OCI-M2 (cell line): ENCODE measurements around the gene CDK11B.
"Not testable (repeated sequence)": the region's sequence is repeated elsewhere in the genome, so short reads cannot be mapped to it uniquely, and the experiment has no call there.

Source experiments
- DNase-seq: peaks from one replicate; lab custom pipeline; 2025; ENCODE audit not compliant: unreplicated experiment; lab: John Stamatoyannopoulos, UW

Gene CDK11B

DNA sequence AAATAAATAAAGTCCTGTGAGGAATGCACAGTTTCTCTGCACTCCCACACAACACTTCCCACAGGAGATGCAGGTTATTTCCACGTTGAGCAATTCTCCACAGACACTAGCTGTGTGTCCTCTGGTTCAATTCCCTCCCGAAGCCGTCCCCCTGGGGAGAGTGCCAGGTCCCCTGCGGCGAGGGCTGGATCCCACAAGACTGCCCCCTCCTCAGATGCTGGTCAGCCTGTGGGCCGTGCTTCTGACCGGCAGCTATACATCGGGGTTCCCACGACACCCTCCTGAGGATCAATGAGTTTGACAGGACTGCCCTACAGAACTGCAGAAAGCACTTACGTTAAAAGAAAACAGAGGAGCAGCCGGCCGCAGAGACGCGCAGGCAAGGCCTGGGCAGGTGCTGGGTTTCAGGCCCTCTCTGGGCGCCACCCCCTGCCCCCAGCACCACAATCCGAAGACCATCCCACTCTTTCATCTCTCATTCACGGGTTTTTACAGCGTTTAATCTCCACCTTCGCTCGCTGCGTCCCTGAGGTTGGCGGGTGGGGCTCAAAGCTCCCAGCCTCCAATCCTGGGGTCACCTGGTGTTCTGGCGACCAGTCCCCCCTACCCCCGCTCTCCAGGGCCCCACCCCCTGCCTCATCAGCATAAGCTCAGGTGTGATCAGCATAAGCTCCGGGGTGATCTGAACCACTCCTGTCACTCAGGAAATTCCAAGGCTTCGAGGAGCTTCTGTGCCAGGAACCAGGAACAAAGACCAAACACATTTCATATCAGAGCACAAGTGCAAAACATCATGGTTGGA is 24.5 kb upstream of the CDK11B start:
- DNase-seq: no peak

DNA sequence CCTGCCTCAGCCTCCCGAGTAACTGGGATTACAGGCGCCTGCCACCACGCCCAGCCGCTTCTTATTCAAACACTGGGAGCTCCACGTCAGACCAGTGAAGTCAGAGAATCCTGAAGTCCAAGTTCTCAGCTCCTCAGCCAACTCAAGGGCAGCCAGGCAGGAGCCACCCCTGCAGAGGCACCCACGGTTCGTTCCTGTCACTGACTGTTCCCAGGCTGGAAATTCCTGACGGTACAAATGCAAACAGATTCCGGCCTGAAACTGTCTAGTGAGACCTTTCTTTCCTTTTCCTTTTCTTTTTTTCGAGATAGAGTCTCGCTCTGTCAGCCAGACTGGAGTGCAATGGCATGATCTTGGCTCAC is 22.1 kb upstream of the CDK11B start:
- no peak for DNase-seq

DNA sequence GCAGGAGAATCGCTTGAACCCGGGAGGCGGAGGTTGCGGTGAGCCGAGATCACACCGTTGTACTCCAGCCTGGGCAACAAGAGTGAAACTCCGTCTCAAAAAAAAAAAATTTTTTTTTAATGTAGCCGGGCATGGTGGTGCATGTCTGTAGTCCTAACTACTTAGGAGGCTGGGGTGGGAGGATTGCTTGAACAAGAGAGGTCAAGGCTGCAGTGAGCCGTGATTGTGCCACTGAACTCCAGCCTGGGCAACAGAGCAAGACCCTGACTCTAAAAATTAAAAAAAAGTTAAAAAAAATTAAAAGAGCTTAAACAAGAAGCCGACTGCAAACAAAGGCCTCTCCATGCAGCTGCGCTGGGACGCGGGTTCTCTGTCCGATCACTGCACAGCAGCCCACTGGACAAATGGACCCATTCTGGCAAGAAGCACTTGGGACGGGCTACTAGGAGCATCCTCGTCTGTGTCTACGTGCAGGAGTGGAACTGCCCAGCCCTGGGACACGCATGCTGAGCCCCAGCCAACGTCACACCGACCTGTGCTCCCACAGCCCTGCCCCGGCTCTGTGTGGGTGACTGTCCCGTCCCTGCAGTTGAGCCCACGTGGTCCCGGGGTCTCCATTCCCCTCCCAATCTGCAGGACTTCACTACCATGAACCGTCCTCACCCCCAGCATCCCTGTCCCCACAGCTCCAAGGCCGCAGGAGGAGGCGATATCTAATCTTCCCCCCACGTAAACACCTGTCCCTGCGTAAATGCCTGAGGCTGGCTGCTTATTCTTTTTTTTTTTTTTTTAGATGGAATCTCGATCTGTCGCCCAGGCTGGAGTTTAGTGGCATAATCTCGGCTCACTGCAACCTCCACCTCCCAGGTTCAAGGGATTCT is 21.5 kb upstream of the CDK11B start:
- no peak for DNase-seq

DNA sequence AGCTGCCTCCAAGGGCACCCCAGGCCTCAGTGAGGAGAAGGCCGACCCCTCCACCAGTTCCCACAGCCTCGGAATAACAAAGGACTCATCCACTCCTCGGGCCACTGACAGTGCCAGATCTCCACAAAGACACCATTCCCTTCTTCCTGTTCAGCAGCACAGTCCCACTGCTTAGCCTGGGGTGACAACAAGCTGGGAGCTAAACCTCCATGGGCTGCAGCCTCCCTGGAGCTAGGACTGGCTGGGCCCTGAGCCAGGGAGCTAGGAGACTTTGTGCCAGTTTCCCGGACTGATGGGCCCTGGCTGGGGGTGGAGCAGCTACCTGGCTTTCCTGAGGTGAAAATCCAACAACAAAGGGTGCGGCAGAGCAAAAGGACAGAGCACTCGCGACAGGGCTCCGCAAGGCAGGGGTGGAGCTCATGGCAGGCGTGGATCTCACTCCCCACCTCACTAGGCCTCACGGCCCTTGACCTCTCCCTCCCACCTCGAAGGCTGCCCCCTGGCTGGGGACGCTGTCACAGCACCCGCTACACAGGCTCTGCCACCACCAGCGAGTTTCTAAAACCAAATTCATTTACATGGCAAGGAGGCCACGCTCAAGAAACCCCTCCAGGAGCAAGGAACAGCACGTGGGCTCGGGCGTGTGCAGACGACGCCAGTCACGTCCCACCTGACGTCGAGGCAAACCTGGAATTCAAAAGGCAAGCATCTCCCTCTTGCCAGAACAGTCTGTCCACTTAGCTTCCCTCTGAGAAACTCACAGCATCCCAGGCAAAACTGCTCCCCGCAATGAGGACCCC is 20.0 kb upstream of the CDK11B start:
- DNase-seq: no peak

DNA sequence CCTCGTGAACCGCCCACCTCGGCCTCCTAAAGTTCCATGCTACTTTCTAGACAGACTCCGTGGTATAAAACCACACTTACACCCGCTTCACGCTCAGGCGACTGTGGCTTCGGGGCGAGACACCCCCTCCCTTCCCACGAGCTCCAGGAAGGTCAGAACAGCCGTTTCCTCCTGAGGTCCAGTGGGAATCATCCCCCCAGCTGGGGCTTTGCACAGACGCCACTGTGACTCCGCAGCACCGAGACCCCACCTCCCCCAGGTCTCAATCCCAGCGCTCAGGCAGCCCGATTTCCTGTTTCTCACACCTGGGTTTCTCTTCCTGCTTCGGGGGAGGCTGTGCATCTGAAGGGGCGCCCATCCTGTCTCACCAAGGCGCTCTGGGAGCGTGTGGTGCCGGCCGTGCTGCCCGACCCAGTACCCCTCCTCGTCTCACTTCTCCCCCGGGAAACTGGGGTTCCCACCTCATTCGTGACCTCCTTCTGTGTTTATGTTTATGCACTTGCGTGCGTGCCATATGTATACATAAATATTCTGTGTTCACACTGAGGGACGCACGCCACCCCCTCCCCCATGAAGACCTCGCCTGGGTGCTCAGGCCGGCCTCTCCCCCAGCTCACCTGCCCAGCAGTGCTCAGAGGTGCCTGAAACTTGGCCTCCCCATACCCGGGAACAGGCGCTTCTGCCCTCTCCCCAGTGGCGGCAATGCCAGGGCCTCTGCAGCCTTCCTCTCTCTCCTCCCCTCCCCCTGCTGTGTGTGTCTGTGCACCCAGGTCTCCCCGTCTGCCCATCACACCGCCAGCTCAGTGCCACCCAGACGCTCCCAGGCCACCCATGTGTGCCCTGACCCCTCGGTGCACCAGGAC is 19.1 kb upstream of the CDK11B start:
- no peak for DNase-seq

DNA sequence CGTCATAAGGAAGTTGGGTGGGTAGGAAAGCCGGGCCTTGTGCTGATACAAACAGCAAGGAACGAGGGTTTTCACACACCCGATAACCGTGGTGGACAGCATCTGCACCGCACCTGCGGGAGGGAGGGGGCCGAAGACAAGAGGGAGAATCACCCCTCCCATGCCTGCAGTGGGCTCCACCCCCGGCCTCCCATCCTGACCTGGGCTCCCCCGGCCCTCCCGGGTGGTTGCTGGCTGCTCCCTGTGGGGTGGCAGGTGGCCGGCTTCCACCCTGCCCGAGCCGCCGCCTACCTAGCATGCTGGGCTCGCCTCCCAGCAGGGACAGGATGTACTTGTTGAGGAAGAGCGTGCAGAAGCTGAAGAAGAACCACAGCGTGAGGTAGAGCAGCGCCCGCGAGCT is 17.3 kb upstream of the CDK11B start:
- DNase-seq: not testable (repeated sequence)

DNA sequence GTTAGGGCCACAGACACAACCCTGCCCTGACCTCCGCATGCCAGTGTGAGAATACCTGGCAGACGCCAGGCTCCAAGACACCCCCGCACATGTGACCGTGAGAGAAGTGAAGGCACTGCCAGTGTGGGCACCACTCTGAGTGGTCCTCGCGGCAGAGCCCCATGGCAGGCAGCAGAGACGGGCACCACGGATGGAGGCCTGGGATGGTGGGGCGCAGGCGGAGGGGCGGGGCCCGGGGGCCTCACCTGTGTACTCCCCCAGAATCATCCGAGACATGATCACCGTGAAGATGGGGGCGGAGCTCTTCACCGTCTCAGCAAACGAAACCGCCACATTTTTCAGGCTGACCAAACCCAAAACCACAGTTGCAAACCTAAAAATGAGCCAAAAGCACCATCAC is 16.4 kb upstream of the CDK11B start:
- DNase-seq: not testable (repeated sequence)

DNA sequence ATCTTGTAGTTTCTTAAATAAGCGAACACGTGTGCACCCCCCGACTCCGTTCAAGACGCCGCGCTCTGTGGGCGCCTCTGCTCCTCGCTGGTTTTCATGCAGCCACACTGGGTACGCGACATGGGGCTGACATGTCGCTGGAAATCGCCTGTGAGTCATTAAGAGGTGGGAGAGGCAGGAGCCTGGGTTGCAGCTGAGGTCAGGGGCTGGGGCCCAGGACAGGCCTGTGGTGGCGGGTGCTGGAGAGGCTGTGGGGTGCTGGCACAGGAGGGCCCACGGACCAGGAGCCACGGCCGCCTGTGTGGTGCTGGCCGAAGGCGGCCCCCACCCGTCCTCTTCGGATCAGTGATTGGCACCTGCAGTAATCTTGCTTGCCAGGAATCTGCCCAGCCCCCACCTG is 16.0 kb upstream of the CDK11B start:
- not testable (repeated sequence) for DNase-seq

DNA sequence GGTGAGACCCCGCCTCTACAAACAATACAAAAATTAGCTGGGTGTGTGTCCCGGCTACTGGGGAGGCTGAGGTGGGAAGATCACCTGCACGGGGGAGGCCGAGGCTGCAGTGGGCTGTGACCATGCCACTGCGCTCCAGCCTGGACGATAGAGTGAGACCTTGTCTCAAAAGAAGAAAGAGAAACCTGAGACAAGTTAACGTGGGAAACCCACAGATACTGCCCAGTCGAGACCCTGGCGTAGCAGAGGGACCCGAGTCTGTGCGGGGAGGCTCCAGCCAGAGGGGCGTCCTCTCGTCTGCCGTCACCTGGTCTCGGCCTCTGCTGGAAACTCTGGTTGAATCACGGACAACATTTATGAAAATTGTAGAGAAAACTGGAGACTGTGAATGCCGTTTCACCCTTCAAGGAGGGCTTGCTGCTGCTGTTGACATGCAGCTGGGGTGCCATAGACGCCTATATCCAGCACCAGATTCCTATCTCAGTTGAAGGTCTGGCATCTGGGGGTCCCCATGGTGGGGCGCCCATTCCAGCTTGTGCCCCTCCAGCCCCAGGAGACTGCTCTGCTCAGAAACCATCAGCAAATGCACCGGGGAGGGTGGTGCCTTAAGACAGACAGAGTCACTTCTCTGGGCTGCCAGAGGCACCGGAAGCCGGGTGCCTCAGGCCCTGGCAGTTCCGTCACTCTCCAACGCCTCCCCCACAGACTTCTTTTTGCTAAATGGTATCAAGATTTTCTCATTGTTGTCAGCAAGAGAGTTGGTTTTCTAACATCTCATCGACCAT is 13.6 kb upstream of the CDK11B start:
- no peak for DNase-seq

DNA sequence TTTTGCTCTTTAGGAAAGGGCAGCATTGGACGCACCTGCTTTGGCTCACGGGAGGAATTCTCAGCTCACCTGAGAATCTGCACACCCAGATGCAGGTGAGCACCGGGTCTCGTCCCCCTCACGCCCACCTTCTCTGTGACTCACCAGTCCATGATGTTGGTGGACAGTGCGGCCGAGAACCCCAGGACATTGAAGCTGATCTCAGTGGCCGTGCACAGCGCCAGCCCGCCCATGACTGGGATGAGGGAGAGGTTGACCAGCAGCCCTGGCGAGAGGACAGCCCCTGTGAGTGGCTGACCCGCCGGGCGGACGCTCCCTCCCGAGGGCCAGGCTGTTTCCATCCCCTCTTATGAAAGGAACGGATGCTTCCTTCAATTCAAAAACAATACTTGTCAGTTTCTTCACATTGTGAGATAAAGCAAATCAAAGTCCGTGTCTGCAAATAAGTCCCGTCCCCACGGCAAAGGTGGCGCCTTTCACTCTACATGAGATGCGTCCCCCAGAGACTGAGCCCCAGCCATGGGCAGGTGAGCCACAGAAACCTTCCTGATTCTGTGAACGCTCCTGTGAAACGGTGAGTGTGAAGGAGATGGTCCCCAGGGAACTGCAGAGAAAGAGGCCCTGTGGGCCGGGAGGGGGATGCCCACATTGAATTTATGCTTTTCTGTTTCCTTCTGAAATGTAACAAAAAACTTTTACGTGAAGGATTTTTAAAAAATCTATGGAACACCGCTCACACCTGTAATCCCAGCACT is 12.7 kb upstream of the CDK11B start:
- DNase-seq: no peak

DNA sequence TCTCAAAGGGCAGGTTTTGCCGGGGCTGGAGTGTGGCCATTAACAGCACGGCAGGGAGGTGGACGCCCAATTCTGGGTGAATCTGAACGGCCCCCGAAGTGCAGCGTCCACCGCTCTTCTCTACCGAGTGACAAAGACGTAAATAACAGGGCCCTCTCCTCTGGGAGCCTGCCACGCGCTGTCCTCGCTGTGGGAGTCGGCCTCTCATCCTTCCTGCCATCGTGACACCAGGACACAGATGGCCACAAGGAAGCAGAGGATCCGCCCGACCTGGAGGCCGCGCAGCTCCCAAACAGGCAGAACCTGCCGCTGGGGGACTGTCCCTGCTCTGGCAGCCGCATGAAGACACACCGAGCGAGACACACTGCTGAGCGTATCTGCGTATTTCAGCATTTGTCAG is 12.1 kb upstream of the CDK11B start:
- no peak for DNase-seq

DNA sequence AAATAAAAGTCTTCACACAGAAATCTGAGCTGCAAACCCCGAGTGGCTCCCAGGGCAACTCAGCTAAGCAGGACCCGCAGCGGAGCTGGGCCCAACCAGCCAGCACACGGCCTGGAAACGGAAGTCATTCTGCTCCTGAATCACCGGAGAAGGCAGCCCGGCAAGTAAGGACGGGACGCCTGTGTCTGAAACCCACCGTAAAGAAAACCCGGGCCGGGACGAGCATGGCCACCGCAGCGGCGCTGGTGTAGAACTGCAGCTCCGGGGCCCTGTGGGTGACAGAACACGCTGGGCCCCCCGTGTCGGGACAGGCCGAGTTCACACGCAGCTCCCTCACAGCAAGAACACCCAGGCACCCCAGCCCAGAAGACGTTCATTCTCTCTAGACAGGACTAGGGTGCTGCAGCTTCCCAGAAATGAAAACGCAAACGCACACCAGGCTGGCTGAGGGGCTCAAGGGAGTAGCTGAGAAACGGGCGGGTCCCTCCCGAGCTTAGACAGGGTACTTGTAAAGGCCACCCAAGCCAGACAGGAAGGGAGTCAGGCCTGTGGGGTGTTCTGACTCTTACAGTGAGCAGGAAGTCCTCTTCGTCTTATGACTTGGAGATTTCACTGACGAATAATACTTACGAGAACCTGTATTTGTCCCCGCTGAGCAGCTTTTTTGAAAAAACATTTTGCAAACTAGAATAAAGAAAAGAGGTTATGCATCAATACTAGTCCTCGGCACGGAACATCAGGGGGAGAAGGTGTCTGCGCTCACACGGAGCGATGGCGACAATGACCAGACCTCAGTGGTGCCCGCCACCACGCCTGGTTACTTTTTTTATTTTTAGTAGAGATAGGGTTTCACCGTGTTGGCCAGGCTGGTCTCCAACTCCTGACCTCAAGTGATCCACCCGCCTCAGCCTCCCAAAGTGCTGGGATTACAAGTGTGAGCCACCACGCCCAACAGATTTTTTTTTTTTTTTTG is 10.9 kb upstream of the CDK11B start:
- no peak for DNase-seq

DNA sequence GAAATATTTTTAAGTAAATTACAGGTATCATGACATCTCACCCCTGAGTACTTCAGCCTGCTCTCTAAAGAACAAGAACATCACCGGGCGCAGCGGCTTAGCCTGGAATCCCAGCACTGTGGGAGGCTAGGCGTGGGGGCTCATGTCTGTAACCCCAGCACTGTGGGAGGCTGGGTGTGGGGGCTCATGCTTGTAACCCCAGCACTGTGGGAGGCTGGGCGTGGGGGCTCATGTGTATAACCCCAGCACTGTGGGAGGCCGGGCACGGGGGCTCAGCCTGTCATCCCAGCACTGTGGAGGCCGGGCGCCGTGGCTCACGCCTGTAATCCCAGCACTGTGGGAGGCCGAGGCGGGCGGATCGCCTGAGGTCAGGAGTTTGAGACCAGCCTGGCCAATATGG is 7.7 kb upstream of the CDK11B start:
- no peak for DNase-seq

DNA sequence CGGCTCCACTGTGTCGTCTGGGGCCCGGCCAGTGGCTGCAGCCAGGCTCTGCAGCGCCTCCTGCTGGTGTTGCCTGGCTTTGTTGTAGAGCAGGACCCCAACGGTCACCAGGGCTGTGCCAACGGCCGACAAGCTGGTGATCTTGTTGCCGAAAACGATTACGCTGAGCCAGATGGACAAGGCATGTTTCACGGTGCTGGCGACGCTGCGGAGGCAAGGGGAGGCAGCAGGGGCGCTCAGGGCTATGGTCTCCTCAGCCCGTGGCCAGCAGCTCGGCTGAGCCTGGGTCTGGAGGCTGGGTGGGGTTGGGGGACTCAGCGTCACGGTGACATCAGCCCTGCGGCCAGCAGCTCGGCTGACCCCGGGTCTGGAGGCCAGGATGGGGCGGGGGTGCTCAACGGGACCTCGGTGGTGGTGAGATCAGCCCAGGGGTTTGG is 7.0 kb upstream of the CDK11B start:
- no peak for DNase-seq

DNA sequence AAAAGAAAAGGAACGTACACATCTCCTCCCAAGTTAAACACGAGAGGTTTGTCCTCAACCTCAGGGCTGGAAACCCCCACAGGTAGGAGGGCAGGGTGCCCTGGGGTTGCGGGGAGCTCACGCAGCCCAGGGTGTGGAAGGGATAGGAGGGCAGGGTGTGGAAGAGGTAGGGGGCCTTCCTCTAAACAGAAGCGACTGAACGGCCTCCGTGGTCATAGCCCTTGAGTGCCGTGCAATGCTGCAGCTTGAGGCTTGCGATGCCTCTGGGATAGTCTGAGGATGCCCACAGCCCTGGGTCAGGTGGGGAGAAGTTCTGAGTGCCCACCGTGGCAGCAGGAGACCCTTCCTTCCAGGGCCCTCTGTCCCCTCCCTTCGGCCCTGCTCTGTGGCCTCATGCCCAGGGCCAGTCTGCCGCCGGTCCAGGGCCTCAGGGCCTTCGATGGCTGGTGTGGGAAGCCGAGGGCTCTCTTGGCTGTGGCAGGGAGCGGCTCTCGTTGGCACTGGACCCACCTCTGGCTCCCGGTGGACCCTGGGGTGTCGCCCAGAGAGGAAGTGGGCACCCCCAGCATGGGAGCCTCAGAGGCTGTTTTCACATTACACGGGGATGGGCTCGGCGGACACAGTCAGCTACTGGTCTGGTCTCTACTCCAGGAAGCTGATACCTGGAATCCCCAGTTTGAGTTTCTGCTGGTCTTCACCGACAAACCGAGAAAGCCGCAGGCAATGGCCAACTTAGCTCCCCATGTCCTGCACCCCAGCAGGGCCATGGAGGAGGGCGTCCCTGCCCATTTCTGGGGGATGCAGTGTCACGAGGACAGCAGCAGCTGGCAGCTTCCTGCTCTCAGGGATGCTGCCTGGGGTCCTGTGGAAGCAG is 6.4 kb upstream of the CDK11B start:
- no peak for DNase-seq

DNA sequence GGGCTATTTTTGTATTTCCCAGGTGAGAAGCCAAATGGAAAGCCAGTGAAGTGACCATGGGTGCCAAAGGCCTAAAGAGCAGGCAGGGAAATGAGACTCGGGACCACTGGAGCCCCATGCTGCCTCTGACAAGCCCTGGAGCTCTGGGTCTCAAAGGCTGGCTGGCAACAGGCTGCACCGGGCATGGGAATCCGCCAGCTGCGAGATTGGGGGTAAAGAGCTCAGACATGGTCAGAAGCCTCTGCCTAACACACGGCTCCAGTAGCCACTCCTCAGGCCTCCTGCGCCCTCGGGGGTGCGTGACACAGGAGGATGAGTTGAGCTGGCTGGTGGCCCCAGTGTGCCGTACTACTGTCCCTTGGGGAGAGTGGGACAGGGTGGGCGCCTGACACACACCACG is 5.5 kb upstream of the CDK11B start:
- not testable (repeated sequence) for DNase-seq
